Fibroblast of lung (primary cell): Measurements from ENCODE around the gene PIM1. TPM values are rescaled to one million over a fixed set of nuclear protein-coding genes. Genes with fewer than 3 reads are reported as not detected.

ENCODE experiments used
- DNase-seq, 2 donors: peaks; one replicate each; pipeline versions ENCODE4 v3.0.0 to v3.0.0-alpha.2; 2010; ENCODE audit warnings: low read depth in 2 of 2
- H2AFZ ChIP-seq: 2 replicates; pipeline ENCODE4 v1.5.1; 2012; ENCODE audit warnings: low read length, control low read depth, inconsistent platforms
- H3K27ac ChIP-seq: 2 replicates; pipeline ENCODE4 v1.5.1; 2011; ENCODE audit warnings: low read length, control low read depth; ENCODE audit not compliant: insufficient read depth
- H3K27me3 ChIP-seq: 2 replicates; pipeline ENCODE4 v1.5.1; 2011; ENCODE audit warnings: mild to moderate bottlenecking, low read length; ENCODE audit not compliant: control insufficient read depth, insufficient read depth
- H3K36me3 ChIP-seq: 2 replicates; pipeline ENCODE4 v1.5.1; 2011; ENCODE audit warnings: low read length; ENCODE audit not compliant: control insufficient read depth, insufficient read depth
- H3K4me1 ChIP-seq: 2 replicates; pipeline ENCODE4 v1.5.1; 2011; ENCODE audit warnings: low read length; ENCODE audit not compliant: control insufficient read depth, insufficient read depth; ENCODE audit errors: extremely low read depth
- H3K4me2 ChIP-seq: 2 replicates; pipeline ENCODE4 v1.5.1; 2011; ENCODE audit warnings: low read length, control low read depth; ENCODE audit not compliant: insufficient read depth; ENCODE audit errors: extremely low read depth
- H3K4me3 ChIP-seq, 4 experiments: fragments of 200-600 bp in 1 of 4; sonication (generic) in 1 of 4; replicated peaks in 1 of 4; 2 replicates each; pipeline ENCODE4 v1.5.1; 2011 to 2016; ENCODE audit warnings: low read length in 4 of 4, low read depth in 3 of 4, mild to moderate bottlenecking in 3 of 4, control low read depth in 2 of 4, inconsistent platforms in 1 of 4, mixed read lengths in 1 of 4; ENCODE audit not compliant: insufficient read depth in 1 of 4; ENCODE audit errors: control extremely low read depth in 1 of 4
- H3K79me2 ChIP-seq: 2 replicates; pipeline ENCODE4 v1.5.1; 2012; ENCODE audit warnings: mild to moderate bottlenecking, low read length, inconsistent platforms; ENCODE audit not compliant: control insufficient read depth, insufficient read depth
- H3K9ac ChIP-seq: 2 replicates; pipeline ENCODE4 v1.5.1; 2011; ENCODE audit warnings: mild to moderate bottlenecking, low read length, control low read depth; ENCODE audit not compliant: insufficient read depth
- H3K9me3 ChIP-seq: 2 replicates; pipeline ENCODE4 v1.5.1; 2012; ENCODE audit warnings: low read depth, low read length; ENCODE audit not compliant: control insufficient read depth, insufficient read depth
- H4K20me1 ChIP-seq: 2 replicates; pipeline ENCODE4 v1.5.1; 2011; ENCODE audit warnings: low read length; ENCODE audit not compliant: control insufficient read depth, insufficient read depth; ENCODE audit errors: extremely low read depth
- EZH2 ChIP-seq: IDR thresholded peaks from 2 replicates; pipeline ENCODE4 v1.5.1; 2012; ENCODE audit warnings: low read length, control low read depth, mild to moderate bottlenecking; ENCODE audit errors: missing control alignments
- polyA minus RNA-seq: library from RNA; depleted of rRNA, polyadenylated mRNA; stranded (reverse); fragments of >200 nt; gene quantifications from 2 replicates; pipeline ENCODE4 v1.2.3, GENCODE V29; 2011; ENCODE audit warnings: low replicate concordance
- polyA plus RNA-seq, 2 donors: library from polyadenylated mRNA; depleted of rRNA in 1 of 2; stranded (reverse) in 1 of 2; unstranded in 1 of 2; fragments of >200 nt; gene quantifications; 2 replicates each; pipeline ENCODE4 v1.2.1, GENCODE V29; 2011 to 2012; ENCODE audit warnings: missing spikeins in 1 of 2
- total RNA-seq: library from RNA; depleted of rRNA; stranded (reverse); fragments of >200 nt; gene quantifications from 2 replicates; pipeline ENCODE4 v1.2.1, GENCODE V29; 2014
- TF ChIP-seq, protein P1 (sequence below), 2 donors: IDR thresholded peaks in 1 of 2; conservative IDR thresholded peaks in 1 of 2; 1 replicate in 1 of 2; 2 replicates in 1 of 2; pipeline ENCODE4 v1.5.1; 2011 to 2012; ENCODE audit warnings: low read length in 2 of 2, control low read depth in 1 of 2, inconsistent platforms in 1 of 2, low read depth in 1 of 2, mild to moderate bottlenecking in 1 of 2

Gene PIM1
- total RNA-seq (22.8 and 25.7 TPM in 2 replicates), polyA plus RNA-seq (13.4 and 13.8 TPM in 2 replicates), polyA minus RNA-seq (31.2 and 45.0 TPM in 2 replicates)
- 16.7 and 20.5 TPM in 2 replicates for polyA plus RNA-seq (2012)

DNA sequence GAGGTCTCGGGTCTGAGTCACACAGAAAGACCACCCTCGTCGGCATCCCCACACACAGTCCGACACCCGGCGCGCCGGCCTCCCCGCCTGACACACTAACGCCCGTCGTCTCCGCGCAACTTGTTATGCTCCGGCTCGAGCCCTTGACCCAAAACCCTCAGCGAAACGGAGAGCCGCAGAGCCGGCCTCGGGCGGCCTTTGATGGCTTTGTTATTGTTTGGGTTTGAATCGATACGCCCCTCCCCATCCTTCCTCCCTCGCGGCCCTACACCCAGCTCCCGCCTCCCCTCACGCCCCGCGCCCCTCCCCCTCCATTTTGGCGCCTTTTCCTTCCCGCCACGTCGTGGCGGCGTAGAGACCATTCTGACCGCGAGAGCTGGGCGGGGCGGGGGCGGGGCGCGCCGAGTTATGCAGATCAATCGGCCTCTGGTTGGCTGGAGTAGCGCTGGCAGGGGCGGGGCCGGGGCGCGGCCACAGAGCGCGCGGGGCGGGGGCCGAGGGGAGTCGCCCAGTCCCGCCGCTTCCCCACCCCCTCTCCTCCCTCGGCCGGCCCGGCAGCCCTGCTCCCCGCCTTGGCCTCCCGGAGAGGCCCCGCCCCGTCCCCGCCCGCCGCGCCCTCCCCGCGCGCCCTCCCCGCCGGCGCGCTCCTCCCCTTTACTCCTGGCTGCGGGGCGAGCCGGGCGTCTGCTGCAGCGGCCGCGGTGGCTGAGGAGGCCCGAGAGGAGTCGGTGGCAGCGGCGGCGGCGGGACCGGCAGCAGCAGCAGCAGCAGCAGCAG is at the start of gene PIM1:
Gene PIM1, plus strand, starts transcription at position 657 of the 777 bp plus-strand sequence. CDS start 424 bp downstream, outside the sequence.
- H3K79me2 ChIP-seq = peaks cover 20% of the 10 kb centered on the region
- peak within 1 kb of the TSS; percentile 58 to 95 (median 73) for H3K4me3 ChIP-seq
- peak within 1 kb of the TSS; percentile 61 for H2AFZ ChIP-seq
- peak; percentile 96 to 98 for DNase-seq
- TF ChIP-seq EZH2 = no peak
- TF ChIP-seq, protein P1, sequence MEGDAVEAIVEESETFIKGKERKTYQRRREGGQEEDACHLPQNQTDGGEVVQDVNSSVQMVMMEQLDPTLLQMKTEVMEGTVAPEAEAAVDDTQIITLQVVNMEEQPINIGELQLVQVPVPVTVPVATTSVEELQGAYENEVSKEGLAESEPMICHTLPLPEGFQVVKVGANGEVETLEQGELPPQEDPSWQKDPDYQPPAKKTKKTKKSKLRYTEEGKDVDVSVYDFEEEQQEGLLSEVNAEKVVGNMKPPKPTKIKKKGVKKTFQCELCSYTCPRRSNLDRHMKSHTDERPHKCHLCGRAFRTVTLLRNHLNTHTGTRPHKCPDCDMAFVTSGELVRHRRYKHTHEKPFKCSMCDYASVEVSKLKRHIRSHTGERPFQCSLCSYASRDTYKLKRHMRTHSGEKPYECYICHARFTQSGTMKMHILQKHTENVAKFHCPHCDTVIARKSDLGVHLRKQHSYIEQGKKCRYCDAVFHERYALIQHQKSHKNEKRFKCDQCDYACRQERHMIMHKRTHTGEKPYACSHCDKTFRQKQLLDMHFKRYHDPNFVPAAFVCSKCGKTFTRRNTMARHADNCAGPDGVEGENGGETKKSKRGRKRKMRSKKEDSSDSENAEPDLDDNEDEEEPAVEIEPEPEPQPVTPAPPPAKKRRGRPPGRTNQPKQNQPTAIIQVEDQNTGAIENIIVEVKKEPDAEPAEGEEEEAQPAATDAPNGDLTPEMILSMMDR (conservative IDR thresholded peaks at IDR 0.05 in 1 of 2, IDR thresholded peaks at IDR 0.05 in 1 of 2; ENCODE audit: low read depth in 1 of 2, low read length in 2 of 2) = no peak
- peak within 1 kb of the TSS; percentile 88 for H3K4me2 ChIP-seq
- no peaks in the 10 kb centered on the region for H3K9me3 ChIP-seq
- H3K4me1 ChIP-seq = peaks cover 6% of the 10 kb centered on the region
- peak within 1 kb of the TSS; percentile 86 for H3K9ac ChIP-seq
- H3K27me3 ChIP-seq = no peaks in the 10 kb centered on the region
- H4K20me1 ChIP-seq = no peaks in the 10 kb centered on the region
- peak within 1 kb of the TSS; percentile 91 for H3K27ac ChIP-seq
- H3K36me3 ChIP-seq = peaks cover 12% of the 10 kb centered on the region

DNA sequence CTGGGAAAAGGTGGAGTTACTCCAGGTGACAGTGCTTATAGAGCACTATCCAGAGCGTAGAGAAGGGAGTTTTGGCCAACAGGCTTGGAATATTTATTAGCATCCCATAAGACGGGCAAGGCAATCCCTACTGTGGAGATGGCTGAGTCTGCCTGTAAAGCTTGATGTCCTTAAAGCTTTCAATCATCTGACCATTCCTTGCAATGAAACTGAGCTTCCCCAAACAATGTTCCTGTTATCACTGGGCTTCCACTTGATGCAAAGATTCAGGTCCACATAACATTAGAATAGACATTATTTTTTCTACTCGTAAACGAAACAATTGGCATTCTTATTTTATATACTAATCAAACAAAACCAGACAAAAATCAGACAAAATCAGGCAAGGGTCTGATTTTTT is 48.4 kb upstream of the PIM1 start:
- no peaks in the 10 kb centered on the region for H3K9me3 ChIP-seq
- H3K27me3 ChIP-seq = no peaks in the 10 kb centered on the region
- no peaks in the 10 kb centered on the region for H3K4me1 ChIP-seq
- no peaks in the 10 kb centered on the region for H3K79me2 ChIP-seq
- H3K9ac ChIP-seq = no peak overlapping the region
- H4K20me1 ChIP-seq = no peaks in the 10 kb centered on the region
- TF ChIP-seq EZH2 = no peak
- TF ChIP-seq, protein P1 (conservative IDR thresholded peaks at IDR 0.05 in 1 of 2, IDR thresholded peaks at IDR 0.05 in 1 of 2; ENCODE audit: low read depth in 1 of 2, low read length in 2 of 2) = no peak
- no peaks in the 10 kb centered on the region for H3K36me3 ChIP-seq
- no peak overlapping the region for H3K4me3 ChIP-seq
- H2AFZ ChIP-seq = no peak overlapping the region
- H3K27ac ChIP-seq = no peak overlapping the region
- DNase-seq = no peak
- no peak overlapping the region for H3K4me2 ChIP-seq

DNA sequence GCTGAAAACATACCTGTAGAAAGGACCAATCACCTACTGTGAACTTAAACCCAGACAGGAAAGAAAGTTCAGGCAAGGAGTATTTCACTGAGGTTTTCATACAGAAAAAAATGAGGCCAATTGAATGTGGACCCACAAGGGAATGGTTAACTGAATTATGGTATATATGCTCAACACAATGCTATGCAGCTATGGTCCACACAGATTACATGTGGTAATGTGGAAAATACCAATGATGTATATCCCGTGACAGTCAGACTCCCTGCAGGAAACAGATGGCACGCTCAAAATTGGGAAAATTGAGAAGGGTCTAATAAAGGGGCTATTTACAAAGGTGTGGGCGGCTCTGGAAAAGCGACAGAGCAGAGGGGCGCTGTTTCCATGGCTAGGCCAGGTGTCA is 47.1 kb upstream of the PIM1 start:
- Histone ChIP-seq H3K9me3 (no peaks in the 10 kb centered on the region), H3K36me3 (no peaks in the 10 kb centered on the region), H3K79me2 (no peaks in the 10 kb centered on the region), H3K27me3 (no peaks in the 10 kb centered on the region), H3K4me3 (no peak overlapping the region), H3K4me2 (no peak overlapping the region), H3K27ac (no peak overlapping the region), H3K4me1 (no peaks in the 10 kb centered on the region), H3K9ac (no peak overlapping the region), H4K20me1 (no peaks in the 10 kb centered on the region), H2AFZ (no peak overlapping the region)
- TF ChIP-seq, protein P1 (conservative IDR thresholded peaks at IDR 0.05 in 1 of 2, IDR thresholded peaks at IDR 0.05 in 1 of 2; ENCODE audit: low read depth in 1 of 2, low read length in 2 of 2) = no peak
- TF ChIP-seq EZH2 = no peak
- DNase-seq = peak in 1 of 2 donors; percentile 56
